ENCODE data around the gene WNK1. TPM values are rescaled to one million over a fixed set of nuclear protein-coding genes. Genes with fewer than 3 reads are reported as not detected.

The WNK1 gene
- total RNA-seq, 1 experiment from 2014 or later, result 38.6 TPM

GRCh38 chr12:862303-862911 is 110.0 kb downstream of the WNK1 start:
- no peak for DNase-seq (ENCODE audit: low spot score)

GRCh38 chr12:863285-863684 is 110.9 kb downstream of the WNK1 start:
- no peak for DNase-seq (ENCODE audit: low spot score)

GRCh38 chr12:865614-866013 is 113.2 kb downstream of the WNK1 start:
- DNase-seq (ENCODE audit: low spot score), result no peak

- DNase-seq (ENCODE audit: low spot score), result no peak
Observed at GRCh38 chr12:867905-868304, 115.5 kb downstream of the WNK1 start.

GRCh38 chr12:868722-869121 is 116.3 kb downstream of the WNK1 start:
- no peak for DNase-seq (ENCODE audit: low spot score)

GRCh38 chr12:870378-870777 is 118.0 kb downstream of the WNK1 start:
- no peak for DNase-seq (ENCODE audit: low spot score)

GRCh38 chr12:873954-874353 is 121.6 kb downstream of the WNK1 start:
- no peak for DNase-seq (ENCODE audit: low spot score)

GRCh38 chr12:879641-880040 is 127.3 kb downstream of the WNK1 start:
- DNase-seq (ENCODE audit: low spot score), result no peak

- DNase-seq (ENCODE audit: low spot score), result no peak
Observed at GRCh38 chr12:880656-881055, 128.3 kb downstream of the WNK1 start.

- DNase-seq (ENCODE audit: low spot score), result no peak
Observed at GRCh38 chr12:884746-885414, 132.5 kb downstream of the WNK1 start.

- DNase-seq (ENCODE audit: low spot score), result no peak
Observed at GRCh38 chr12:885701-886100, 133.3 kb downstream of the WNK1 start.

GRCh38 chr12:886206-886605 is 133.8 kb downstream of the WNK1 start:
- DNase-seq (ENCODE audit: low spot score), result no peak

GRCh38 chr12:894226-894625 is 141.8 kb downstream of the WNK1 start:
- no peak for DNase-seq (ENCODE audit: low spot score)

- DNase-seq (ENCODE audit: low spot score), result no peak
Observed at GRCh38 chr12:896031-896430, 143.7 kb downstream of the WNK1 start.

- no peak for DNase-seq (ENCODE audit: low spot score)
Observed at GRCh38 chr12:897386-897785, 145.0 kb downstream of the WNK1 start.

- DNase-seq (ENCODE audit: low spot score), result no peak
Observed at GRCh38 chr12:902581-902980, 150.2 kb downstream of the WNK1 start.

GRCh38 chr12:903055-903454 is 150.7 kb downstream of the WNK1 start:
- DNase-seq (ENCODE audit: low spot score), result no peak

GRCh38 chr12:904010-904414 is 151.6 kb downstream of the WNK1 start:
- DNase-seq (ENCODE audit: low spot score), result no peak

- no peak for DNase-seq (ENCODE audit: low spot score)
Observed at GRCh38 chr12:905261-906031, 153.1 kb downstream of the WNK1 start.

GRCh38 chr12:906062-906585 is 153.7 kb downstream of the WNK1 start:
- no peak for DNase-seq (ENCODE audit: low spot score)

- DNase-seq (ENCODE audit: low spot score), result no peak
Observed at GRCh38 chr12:907413-908185, 155.2 kb downstream of the WNK1 start.

GRCh38 chr12:909861-910260 is 157.5 kb downstream of the WNK1 start:
- DNase-seq (ENCODE audit: low spot score), result no peak
